ENCODE measurements around the gene PLK5. TPM values are rescaled to one million over a fixed set of nuclear protein-coding genes. Genes with fewer than 3 reads are reported as not detected.

Gene PLK5
- total and polyA plus RNA-seq, 2 of the 4 experiments (the other 2 are of a cell fraction), result not detected

GRCh38 chr19:1510807-1511206, 13.1 kb upstream of the PLK5 start:
- intact Hi-C loops (cut with micrococcal nuclease) (no loop called here), dilution Hi-C loops (cut with HindIII; ENCODE audit: low sequenced_read_pairs, unreplicated experiment) (no loop called here), in situ Hi-C loops (cut with MboI; ENCODE audit: low sequenced_read_pairs) (no loop called here)
- no peak overlapping the region for H3K4me3 ChIP-seq (ENCODE audit: insufficient read depth, low read depth, low read length)
- H3K27ac ChIP-seq (ENCODE audit: insufficient read depth, low read length), result no peak overlapping the region
- H3K4ac ChIP-seq (ENCODE audit: low read depth, low read length), result no peak overlapping the region
- H3K23ac ChIP-seq (ENCODE audit: low read depth, low read length), result no peak overlapping the region
- peaks cover 6% of the 10 kb centered on the region for H3K4me1 ChIP-seq (ENCODE audit: control insufficient read depth, insufficient read depth, low read length)
- H3K79me1 ChIP-seq (ENCODE audit: low read depth in 1 of 2, low read length in 2 of 2), result peaks cover 4 to 15% of the 10 kb centered on the region in 2 experiments; a peak in 1 of 4 replicates
- no peak overlapping the region for H2BK20ac ChIP-seq (ENCODE audit: low read depth, low read length)
- no peak overlapping the region for H3K56ac ChIP-seq (ENCODE audit: extremely low read depth, insufficient read depth, low read length)
- H2BK5ac ChIP-seq (ENCODE audit: low read depth, low read length, poor library complexity, severe bottlenecking), result no peak overlapping the region
- no peak for ATAC-seq (ENCODE audit: low read depth)
- ChIA-PET CTCF (no interaction called here), POLR2A (ENCODE audit: unreplicated experiment) (no interaction called here)
- H2AFZ ChIP-seq (replicated peaks; ENCODE audit: low read length, poor library complexity), result no peak overlapping the region
- no TSS peak for BruUV-seq (replicated peaks)
- H3K9me3 ChIP-seq (ENCODE audit: control insufficient read depth, insufficient read depth, low read length), result no peaks in the 10 kb centered on the region
- no peak overlapping the region for H4K91ac ChIP-seq (ENCODE audit: insufficient read depth, low read depth, low read length)
- H3K9ac ChIP-seq (ENCODE audit: low read depth, low read length), result no peak overlapping the region
- no peak overlapping the region for H3K18ac ChIP-seq (ENCODE audit: low read depth, low read length)
- H3K36me3 ChIP-seq (ENCODE audit: control insufficient read depth, insufficient read depth, low read length), result peaks cover 7% of the 10 kb centered on the region; the same call in 1 of the 2 replicates
- H2AK9ac ChIP-seq (replicated peaks; ENCODE audit: low read depth, low read length, poor library complexity), result no peak overlapping the region
- peaks cover 6% of the 10 kb centered on the region; the same call in 1 of the 2 replicates for H4K20me1 ChIP-seq (ENCODE audit: insufficient read depth, low read length)
- H4K8ac ChIP-seq (ENCODE audit: low read depth in 2 of 2, low read length in 2 of 2), result no peak overlapping the region
- DNase-seq, result no peak
- H3K9me1 ChIP-seq (ENCODE audit: insufficient read depth, low read length), result no peaks in the 10 kb centered on the region; the same call in 1 of the 2 replicates
- no peak overlapping the region for H4K5ac ChIP-seq (ENCODE audit: low read depth, low read length)
- peak overlapping the region; percentile 43; the same call in 1 of the 2 replicates for H2AK5ac ChIP-seq (ENCODE audit: low read depth, low read length)
- TF ChIP-seq ELK1 (IDR thresholded peaks at IDR 0.05; ENCODE audit: borderline replicate concordance, low read depth, low read length) (no peak), RFX5 (IDR thresholded peaks at IDR 0.05; ENCODE audit: low read depth, low read length) (no peak), MXI1 (IDR thresholded peaks at IDR 0.05; ENCODE audit: borderline replicate concordance, low read depth, low read length) (no peak), CEBPB (IDR thresholded peaks at IDR 0.05; ENCODE audit: low read depth, low read length) (no peak), MAFK (IDR thresholded peaks at IDR 0.05; ENCODE audit: low read depth, low read length) (no peak), NFE2L2 (IDR thresholded peaks at IDR 0.05; ENCODE audit: low read depth, low read length) (no peak), CHD1 (IDR thresholded peaks at IDR 0.05; ENCODE audit: low read depth, low read length) (no peak), SMC3 (IDR thresholded peaks at IDR 0.05; ENCODE audit: low read depth, low read length) (no peak), FOS (IDR thresholded peaks at IDR 0.05; ENCODE audit: low read depth, low read length) (no peak), MAZ (IDR thresholded peaks at IDR 0.05; ENCODE audit: borderline replicate concordance, low read depth, low read length) (no peak), POLR2A (IDR thresholded peaks at IDR 0.05; ENCODE audit: low read depth, low read length) (no peak), CTCF (conservative IDR thresholded peaks at IDR 0.05; ENCODE audit: low read depth, low read length) (no peak), RCOR1 (IDR thresholded peaks at IDR 0.05; ENCODE audit: insufficient replicate concordance, low read length) (no peak), BHLHE40 (IDR thresholded peaks at IDR 0.05; ENCODE audit: low read depth, low read length) (no peak)
- TF ChIP-seq, protein P1, sequence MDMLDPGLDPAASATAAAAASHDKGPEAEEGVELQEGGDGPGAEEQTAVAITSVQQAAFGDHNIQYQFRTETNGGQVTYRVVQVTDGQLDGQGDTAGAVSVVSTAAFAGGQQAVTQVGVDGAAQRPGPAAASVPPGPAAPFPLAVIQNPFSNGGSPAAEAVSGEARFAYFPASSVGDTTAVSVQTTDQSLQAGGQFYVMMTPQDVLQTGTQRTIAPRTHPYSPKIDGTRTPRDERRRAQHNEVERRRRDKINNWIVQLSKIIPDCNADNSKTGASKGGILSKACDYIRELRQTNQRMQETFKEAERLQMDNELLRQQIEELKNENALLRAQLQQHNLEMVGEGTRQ (IDR thresholded peaks at IDR 0.05; ENCODE audit: low read depth, low read length), result no peak
- 100% methylated on average over 1 of the region's 9 CpGs; no CpG with 5 or more reads in 1 of the 2 experiments for WGBS, 2 experiments (ENCODE audit: extremely low coverage in 2 of 2, insufficient read length in 1 of 2)
- no peak overlapping the region for H3K14ac ChIP-seq (replicated peaks; ENCODE audit: low read depth, low read length)
- no peak overlapping the region for H2BK15ac ChIP-seq (ENCODE audit: low read depth, low read length)
- H3K27me3 ChIP-seq (ENCODE audit: control insufficient read depth, insufficient read depth, low read length), result no peaks in the 10 kb centered on the region
- no peak overlapping the region for H2BK120ac ChIP-seq (ENCODE audit: low read depth, low read length)
- no peak overlapping the region for H3K4me2 ChIP-seq (ENCODE audit: low read depth, low read length)

Measured in IMR-90 (cell line).